ENCODE data around the gene PPA2.

Gene PPA2

GRCh38 chr4:105350859-105351490, 122.9 kb downstream of the PPA2 start:
- Histone ChIP-seq H3K4me1 (ENCODE audit: control insufficient read depth, insufficient read depth, low read length) (no peaks in the 10 kb centered on the region), H3K9ac (ENCODE audit: low read depth, low read length) (no peak overlapping the region), H3K27me3 (ENCODE audit: control insufficient read depth, insufficient read depth, low read length) (no peaks in the 10 kb centered on the region), H3K9me3 (ENCODE audit: control insufficient read depth, insufficient read depth, low read length) (no peaks in the 10 kb centered on the region), H3K4me3 (ENCODE audit: low read depth, low read length) (no peak overlapping the region), H3K36me3 (ENCODE audit: control insufficient read depth, insufficient read depth, low read length) (no peaks in the 10 kb centered on the region), H3K27ac (ENCODE audit: low read depth, low read length) (no peak overlapping the region)

GRCh38 chr4:105348719-105349118, 125.1 kb downstream of the PPA2 start:
- Histone ChIP-seq H3K4me3 (ENCODE audit: low read depth, low read length) (no peak overlapping the region), H3K4me1 (ENCODE audit: control insufficient read depth, insufficient read depth, low read length) (no peaks in the 10 kb centered on the region), H3K36me3 (ENCODE audit: control insufficient read depth, insufficient read depth, low read length) (no peaks in the 10 kb centered on the region), H3K27ac (ENCODE audit: low read depth, low read length) (no peak overlapping the region), H3K9ac (ENCODE audit: low read depth, low read length) (no peak overlapping the region), H3K9me3 (ENCODE audit: control insufficient read depth, insufficient read depth, low read length) (no peaks in the 10 kb centered on the region), H3K27me3 (ENCODE audit: control insufficient read depth, insufficient read depth, low read length) (no peaks in the 10 kb centered on the region)

DNA sequence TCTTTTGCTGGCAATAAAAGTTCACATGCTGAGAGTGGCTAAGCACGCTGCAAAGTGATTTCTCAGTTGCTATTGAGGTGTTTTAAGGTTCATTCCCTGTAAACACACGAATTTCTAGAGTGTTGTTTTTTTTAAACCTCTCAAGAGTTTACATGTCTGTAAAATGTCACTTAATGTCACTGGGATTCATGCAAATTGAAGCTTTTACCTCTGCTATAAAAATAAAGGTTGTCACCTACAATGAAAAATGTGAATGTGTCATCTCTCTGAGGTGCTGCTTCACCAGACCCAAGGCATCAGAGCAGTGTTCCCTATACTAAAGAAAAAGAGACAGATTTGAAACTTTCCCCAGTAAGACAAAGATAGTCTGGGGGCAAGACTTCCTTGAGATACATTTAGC, 127.0 kb downstream of the PPA2 start:
- Histone ChIP-seq H3K4me3 (ENCODE audit: low read depth, low read length) (no peak overlapping the region), H3K27ac (ENCODE audit: low read depth, low read length) (no peak overlapping the region), H3K4me1 (ENCODE audit: control insufficient read depth, insufficient read depth, low read length) (no peaks in the 10 kb centered on the region), H3K36me3 (ENCODE audit: control insufficient read depth, insufficient read depth, low read length) (no peaks in the 10 kb centered on the region), H3K9ac (ENCODE audit: low read depth, low read length) (no peak overlapping the region), H3K27me3 (ENCODE audit: control insufficient read depth, insufficient read depth, low read length) (no peaks in the 10 kb centered on the region), H3K9me3 (ENCODE audit: control insufficient read depth, insufficient read depth, low read length) (no peaks in the 10 kb centered on the region)

DNA sequence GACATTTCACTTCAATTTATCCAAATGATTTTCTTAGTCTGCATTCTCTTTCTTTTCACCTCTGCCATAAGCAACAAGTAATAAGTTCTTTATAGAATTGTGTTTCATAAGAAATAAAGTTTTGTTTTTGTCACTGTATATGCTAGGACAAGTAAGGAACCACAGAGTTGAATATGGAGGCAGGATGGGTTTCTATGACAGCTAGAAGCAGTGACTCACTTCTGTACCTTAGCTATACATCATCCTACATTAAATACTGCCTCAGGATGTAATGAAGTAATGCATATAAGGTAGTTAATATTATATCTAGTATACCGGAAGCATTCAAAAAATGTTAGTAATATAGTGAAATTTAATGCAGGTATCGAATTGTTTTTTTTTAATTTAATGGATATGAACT, 128.0 kb downstream of the PPA2 start:
- no peak overlapping the region for H3K27ac ChIP-seq (ENCODE audit: low read depth, low read length)
- no peak overlapping the region for H3K4me3 ChIP-seq (ENCODE audit: low read depth, low read length)
- H3K9ac ChIP-seq (ENCODE audit: low read depth, low read length), result no peak overlapping the region
- H3K27me3 ChIP-seq (ENCODE audit: control insufficient read depth, insufficient read depth, low read length), result no peaks in the 10 kb centered on the region
- H3K9me3 ChIP-seq (ENCODE audit: control insufficient read depth, insufficient read depth, low read length), result no peaks in the 10 kb centered on the region
- no peaks in the 10 kb centered on the region for H3K36me3 ChIP-seq (ENCODE audit: control insufficient read depth, insufficient read depth, low read length)
- H3K4me1 ChIP-seq (ENCODE audit: control insufficient read depth, insufficient read depth, low read length), result no peaks in the 10 kb centered on the region

DNA sequence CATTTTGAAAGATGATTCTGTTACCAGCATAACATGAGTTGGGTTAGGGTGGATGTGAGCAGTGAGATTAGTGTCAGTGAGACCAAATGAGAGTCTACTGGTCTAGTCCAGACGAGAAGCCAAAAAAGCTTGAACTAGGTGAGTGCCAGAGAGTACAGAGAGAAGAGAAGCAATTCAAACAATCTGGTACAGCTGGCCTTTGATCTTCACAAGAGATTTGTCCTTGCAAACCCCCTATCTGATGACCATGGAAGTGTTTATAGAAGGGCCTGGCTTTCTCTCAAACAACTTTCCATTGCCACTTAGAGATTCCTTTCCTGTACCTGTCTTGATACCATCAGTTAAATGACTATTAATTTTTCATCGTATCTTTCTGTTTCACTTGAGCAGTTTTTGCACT, 128.5 kb downstream of the PPA2 start:
- Histone ChIP-seq H3K36me3 (ENCODE audit: control insufficient read depth, insufficient read depth, low read length) (no peaks in the 10 kb centered on the region), H3K4me1 (ENCODE audit: control insufficient read depth, insufficient read depth, low read length) (no peaks in the 10 kb centered on the region), H3K4me3 (ENCODE audit: low read depth, low read length) (no peak overlapping the region), H3K9ac (ENCODE audit: low read depth, low read length) (no peak overlapping the region), H3K27me3 (ENCODE audit: control insufficient read depth, insufficient read depth, low read length) (no peaks in the 10 kb centered on the region), H3K27ac (ENCODE audit: low read depth, low read length) (no peak overlapping the region), H3K9me3 (ENCODE audit: control insufficient read depth, insufficient read depth, low read length) (no peaks in the 10 kb centered on the region)

DNA sequence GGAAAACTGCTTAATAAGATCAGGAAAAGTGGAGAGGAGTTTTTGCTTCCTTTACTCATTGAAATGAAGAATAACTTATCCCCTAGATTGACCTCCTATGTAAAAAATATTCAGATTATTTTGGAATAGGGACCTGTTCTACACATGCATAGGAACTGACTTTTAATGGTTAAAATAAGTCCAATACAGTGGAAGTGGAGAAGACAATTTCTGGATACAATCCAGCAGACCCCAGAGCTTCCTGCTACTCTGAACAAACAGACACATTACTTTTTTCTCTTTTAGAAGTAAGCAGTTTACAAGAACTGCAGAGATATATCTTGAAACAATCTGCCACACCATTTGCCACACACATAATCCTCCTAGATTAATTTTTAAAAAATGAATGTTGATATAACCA, 129.7 kb downstream of the PPA2 start:
- Histone ChIP-seq H3K4me3 (ENCODE audit: low read depth, low read length) (no peak overlapping the region), H3K9ac (ENCODE audit: low read depth, low read length) (no peak overlapping the region), H3K27me3 (ENCODE audit: control insufficient read depth, insufficient read depth, low read length) (no peaks in the 10 kb centered on the region), H3K27ac (ENCODE audit: low read depth, low read length) (no peak overlapping the region), H3K36me3 (ENCODE audit: control insufficient read depth, insufficient read depth, low read length) (no peaks in the 10 kb centered on the region), H3K9me3 (ENCODE audit: control insufficient read depth, insufficient read depth, low read length) (no peaks in the 10 kb centered on the region), H3K4me1 (ENCODE audit: control insufficient read depth, insufficient read depth, low read length) (no peaks in the 10 kb centered on the region)

DNA sequence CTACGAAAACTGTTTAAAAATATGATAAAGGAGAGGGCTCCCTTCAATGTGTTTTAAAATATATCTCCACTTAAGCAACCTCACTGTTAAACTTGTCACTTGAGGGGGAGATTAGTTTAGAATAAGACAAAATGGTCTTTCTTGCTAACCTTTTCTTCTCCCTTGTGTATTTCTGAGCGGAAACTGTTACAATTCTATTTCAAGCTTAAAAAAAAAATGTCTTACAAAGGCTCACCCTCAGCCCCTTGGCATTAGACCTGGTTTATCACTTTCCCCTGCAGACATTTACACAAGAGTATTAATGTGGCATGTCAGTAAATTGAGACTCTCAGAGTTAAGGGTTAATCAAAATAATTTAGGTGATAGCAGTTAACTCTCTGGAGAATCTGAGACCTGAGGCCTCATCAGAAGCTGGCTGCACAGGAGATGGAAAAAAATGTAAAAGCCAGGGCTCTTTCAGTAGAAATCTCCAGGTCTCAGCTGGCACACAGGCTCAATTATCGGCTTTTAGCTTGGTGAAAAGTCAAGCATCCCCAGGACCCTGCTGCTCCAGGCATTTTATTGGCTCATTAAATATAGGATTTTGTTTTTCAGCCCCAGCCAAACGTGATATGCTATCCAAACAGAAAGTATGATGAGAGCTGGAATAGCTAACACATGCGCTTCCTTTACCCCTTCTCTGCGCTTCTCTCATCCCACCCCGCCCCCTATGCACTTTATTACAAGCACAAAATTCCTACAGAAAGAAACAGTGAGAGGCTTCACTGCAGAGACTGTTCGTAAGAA, 130.5 kb downstream of the PPA2 start:
- Histone ChIP-seq H3K4me3 (ENCODE audit: low read depth, low read length) (no peak overlapping the region), H3K4me1 (ENCODE audit: control insufficient read depth, insufficient read depth, low read length) (no peaks in the 10 kb centered on the region), H3K27ac (ENCODE audit: low read depth, low read length) (no peak overlapping the region), H3K36me3 (ENCODE audit: control insufficient read depth, insufficient read depth, low read length) (no peaks in the 10 kb centered on the region), H3K9me3 (ENCODE audit: control insufficient read depth, insufficient read depth, low read length) (no peaks in the 10 kb centered on the region), H3K9ac (ENCODE audit: low read depth, low read length) (no peak overlapping the region), H3K27me3 (ENCODE audit: control insufficient read depth, insufficient read depth, low read length) (no peaks in the 10 kb centered on the region)

DNA sequence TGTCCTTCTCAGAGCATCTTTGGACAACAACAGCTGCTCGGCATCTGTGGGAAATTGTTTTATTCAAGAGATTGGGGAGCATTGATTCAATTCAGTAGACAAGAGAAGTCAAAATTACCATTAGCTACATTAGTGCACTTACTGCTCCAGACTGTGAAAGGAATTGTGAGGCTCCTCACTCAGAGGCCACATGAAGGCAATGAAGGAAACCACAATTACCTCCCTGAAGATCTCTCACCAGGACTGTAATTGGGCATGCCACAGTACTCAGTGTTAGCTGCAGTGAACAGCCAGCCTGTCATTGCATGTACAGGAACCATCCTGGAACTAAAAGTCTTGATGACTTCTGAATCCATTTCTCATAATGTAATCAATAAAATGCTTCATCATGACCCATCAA, 144.8 kb downstream of the PPA2 start:
- Histone ChIP-seq H3K36me3 (ENCODE audit: control insufficient read depth, insufficient read depth, low read length) (no peaks in the 10 kb centered on the region), H3K9ac (ENCODE audit: low read depth, low read length) (no peak overlapping the region), H3K9me3 (ENCODE audit: control insufficient read depth, insufficient read depth, low read length) (no peaks in the 10 kb centered on the region), H3K27me3 (ENCODE audit: control insufficient read depth, insufficient read depth, low read length) (no peaks in the 10 kb centered on the region), H3K4me1 (ENCODE audit: control insufficient read depth, insufficient read depth, low read length) (no peaks in the 10 kb centered on the region), H3K4me3 (ENCODE audit: low read depth, low read length) (no peak overlapping the region), H3K27ac (ENCODE audit: low read depth, low read length) (no peak overlapping the region)

DNA sequence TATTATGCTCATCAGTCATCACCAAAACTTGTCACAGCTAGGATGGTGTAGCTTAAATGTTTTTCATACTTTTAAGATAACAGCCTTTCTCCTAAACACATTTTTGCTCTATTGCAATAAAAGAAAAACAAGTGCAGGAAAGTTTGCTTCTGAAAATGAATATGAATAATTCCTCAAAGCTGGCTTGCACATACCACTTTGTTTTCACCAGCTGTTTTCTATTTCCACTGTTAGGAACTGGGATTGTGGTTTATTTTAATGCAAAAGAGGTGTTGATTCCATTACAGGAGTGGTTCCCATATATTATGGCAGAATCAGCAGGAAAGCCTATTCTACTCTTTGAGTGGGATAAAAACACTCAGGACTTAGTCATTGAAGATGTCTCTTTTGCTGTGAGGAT, 145.9 kb downstream of the PPA2 start:
- Histone ChIP-seq H3K27ac (ENCODE audit: low read depth, low read length) (no peak overlapping the region), H3K27me3 (ENCODE audit: control insufficient read depth, insufficient read depth, low read length) (no peaks in the 10 kb centered on the region), H3K9me3 (ENCODE audit: control insufficient read depth, insufficient read depth, low read length) (no peaks in the 10 kb centered on the region), H3K4me3 (ENCODE audit: low read depth, low read length) (no peak overlapping the region), H3K9ac (ENCODE audit: low read depth, low read length) (no peak overlapping the region), H3K36me3 (ENCODE audit: control insufficient read depth, insufficient read depth, low read length) (no peaks in the 10 kb centered on the region), H3K4me1 (ENCODE audit: control insufficient read depth, insufficient read depth, low read length) (no peaks in the 10 kb centered on the region)

GRCh38 chr4:105327222-105327621, 146.6 kb downstream of the PPA2 start:
- Histone ChIP-seq H3K36me3 (ENCODE audit: control insufficient read depth, insufficient read depth, low read length) (no peaks in the 10 kb centered on the region), H3K27ac (ENCODE audit: low read depth, low read length) (no peak overlapping the region), H3K27me3 (ENCODE audit: control insufficient read depth, insufficient read depth, low read length) (no peaks in the 10 kb centered on the region), H3K9ac (ENCODE audit: low read depth, low read length) (no peak overlapping the region), H3K4me3 (ENCODE audit: low read depth, low read length) (no peak overlapping the region), H3K9me3 (ENCODE audit: control insufficient read depth, insufficient read depth, low read length) (no peaks in the 10 kb centered on the region), H3K4me1 (ENCODE audit: control insufficient read depth, insufficient read depth, low read length) (no peaks in the 10 kb centered on the region)
